ENCODE measurements around the gene ABT1.

GRCh38 chr6:26575494-26575939 lies 21.2 kb upstream of the ABT1 start:
- TF ChIP-seq EZH2phosphoT487 (IDR thresholded peaks at IDR 0.05; ENCODE audit: low read depth): no peak
- TF ChIP-seq CTCF (IDR thresholded peaks at IDR 0.05; ENCODE audit: low read depth, low read length): no peak

Measured in OCI-LY3 (cell line).